ENCODE data around the gene CDK19. TPM values are rescaled to one million over a fixed set of nuclear protein-coding genes. Genes with fewer than 3 reads are reported as not detected.

Gene CDK19
- total RNA-seq, 1 donor from 2014 or later: 41.6 TPM

DNA sequence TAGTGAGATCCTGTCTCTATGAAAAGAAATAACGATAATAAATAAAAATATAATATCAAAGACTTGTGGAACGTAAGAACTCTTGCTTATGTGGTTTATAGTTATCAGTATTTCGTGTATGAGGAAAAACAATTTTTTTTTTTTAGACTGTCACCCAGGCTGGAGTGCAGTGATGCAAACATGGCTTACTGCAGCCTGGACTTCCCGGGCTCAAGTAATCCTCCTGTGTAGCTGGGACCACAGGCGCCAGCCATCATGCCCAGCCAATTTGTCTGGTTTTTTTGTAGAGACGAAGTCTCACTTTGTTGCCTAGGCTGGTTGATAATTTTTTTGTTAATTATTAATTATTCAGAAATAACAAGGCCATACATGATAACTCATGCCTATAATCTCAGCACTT is 18.6 kb upstream of the CDK19 start:
- Mint-ChIP-seq H3K9me3 (no peaks in the 10 kb centered on the region), H3K27me3 (ENCODE audit: low read depth) (no peaks in the 10 kb centered on the region)

DNA sequence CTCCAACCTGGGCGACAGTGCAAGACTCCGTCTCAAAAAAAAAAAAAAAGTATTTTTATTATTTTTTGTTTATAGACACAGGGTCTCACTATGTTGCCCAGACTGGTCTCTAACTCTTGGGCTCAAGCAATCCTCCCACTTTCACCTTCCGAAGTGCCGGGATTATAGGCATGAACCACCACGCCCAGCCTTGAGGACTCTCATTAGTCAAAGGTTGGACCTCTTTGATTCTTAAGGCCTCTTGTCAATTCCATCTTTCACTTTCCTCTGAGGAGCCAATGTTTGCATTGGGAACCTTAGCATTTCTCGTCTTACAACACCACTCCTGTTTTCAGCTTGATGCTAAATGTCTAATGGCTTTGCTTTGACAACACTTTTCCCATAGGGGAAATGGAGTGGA is 16.1 kb upstream of the CDK19 start:
- no peak for DNase-seq (ENCODE audit: low spot score in 2 of 2, unreplicated experiment in 2 of 2)
- H3K4me3 Mint-ChIP-seq: no peak overlapping the region
- TF ChIP-seq, protein P1, sequence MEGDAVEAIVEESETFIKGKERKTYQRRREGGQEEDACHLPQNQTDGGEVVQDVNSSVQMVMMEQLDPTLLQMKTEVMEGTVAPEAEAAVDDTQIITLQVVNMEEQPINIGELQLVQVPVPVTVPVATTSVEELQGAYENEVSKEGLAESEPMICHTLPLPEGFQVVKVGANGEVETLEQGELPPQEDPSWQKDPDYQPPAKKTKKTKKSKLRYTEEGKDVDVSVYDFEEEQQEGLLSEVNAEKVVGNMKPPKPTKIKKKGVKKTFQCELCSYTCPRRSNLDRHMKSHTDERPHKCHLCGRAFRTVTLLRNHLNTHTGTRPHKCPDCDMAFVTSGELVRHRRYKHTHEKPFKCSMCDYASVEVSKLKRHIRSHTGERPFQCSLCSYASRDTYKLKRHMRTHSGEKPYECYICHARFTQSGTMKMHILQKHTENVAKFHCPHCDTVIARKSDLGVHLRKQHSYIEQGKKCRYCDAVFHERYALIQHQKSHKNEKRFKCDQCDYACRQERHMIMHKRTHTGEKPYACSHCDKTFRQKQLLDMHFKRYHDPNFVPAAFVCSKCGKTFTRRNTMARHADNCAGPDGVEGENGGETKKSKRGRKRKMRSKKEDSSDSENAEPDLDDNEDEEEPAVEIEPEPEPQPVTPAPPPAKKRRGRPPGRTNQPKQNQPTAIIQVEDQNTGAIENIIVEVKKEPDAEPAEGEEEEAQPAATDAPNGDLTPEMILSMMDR (IDR thresholded peaks at IDR 0.05; ENCODE audit: unreplicated experiment): no peak
- H3K27ac Mint-ChIP-seq: no peak overlapping the region
- H3K36me3 Mint-ChIP-seq: no peaks in the 10 kb centered on the region
- H3K9me3 Mint-ChIP-seq: no peaks in the 10 kb centered on the region
- no peaks in the 10 kb centered on the region for H3K4me1 Mint-ChIP-seq
- no peaks in the 10 kb centered on the region for H3K27me3 Mint-ChIP-seq (ENCODE audit: low read depth)

More for the DNA sequence above, 18.6 kb upstream of the CDK19 start:
- no peak overlapping the region for H3K27ac Mint-ChIP-seq
- TF ChIP-seq, protein P1 (IDR thresholded peaks at IDR 0.05; ENCODE audit: unreplicated experiment): no peak
- H3K4me1 Mint-ChIP-seq: no peaks in the 10 kb centered on the region
- H3K36me3 Mint-ChIP-seq: no peaks in the 10 kb centered on the region
- no peak for DNase-seq (ENCODE audit: low spot score in 2 of 2, unreplicated experiment in 2 of 2)
- H3K4me3 Mint-ChIP-seq: no peak overlapping the region

DNA sequence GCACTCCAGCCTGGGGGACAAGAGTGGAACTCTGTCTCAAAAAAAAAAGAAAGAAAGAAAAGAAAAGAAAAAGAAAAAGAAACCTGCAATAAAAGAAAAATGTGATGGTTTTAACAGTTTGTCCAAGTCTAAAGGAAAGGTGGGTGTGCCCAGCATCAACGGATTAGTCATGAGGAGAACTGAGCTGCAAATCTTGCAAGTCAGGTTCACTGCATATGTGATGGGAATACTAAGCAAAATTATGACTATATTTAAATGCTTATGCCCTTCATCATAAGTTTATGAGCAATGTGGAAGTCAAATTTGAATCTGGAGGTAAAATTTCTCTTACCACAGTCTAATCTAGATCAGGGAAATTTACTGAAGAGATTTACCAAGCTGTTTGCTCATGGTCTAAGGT is 13.1 kb upstream of the CDK19 start:
- TF ChIP-seq, protein P1 (IDR thresholded peaks at IDR 0.05; ENCODE audit: unreplicated experiment): no peak
- Mint-ChIP-seq H3K27ac (no peak overlapping the region), H3K9me3 (no peaks in the 10 kb centered on the region), H3K4me1 (no peaks in the 10 kb centered on the region), H3K4me3 (no peak overlapping the region), H3K27me3 (ENCODE audit: low read depth) (no peaks in the 10 kb centered on the region), H3K36me3 (no peaks in the 10 kb centered on the region)
- no peak for DNase-seq (ENCODE audit: low spot score in 2 of 2, unreplicated experiment in 2 of 2)

DNA sequence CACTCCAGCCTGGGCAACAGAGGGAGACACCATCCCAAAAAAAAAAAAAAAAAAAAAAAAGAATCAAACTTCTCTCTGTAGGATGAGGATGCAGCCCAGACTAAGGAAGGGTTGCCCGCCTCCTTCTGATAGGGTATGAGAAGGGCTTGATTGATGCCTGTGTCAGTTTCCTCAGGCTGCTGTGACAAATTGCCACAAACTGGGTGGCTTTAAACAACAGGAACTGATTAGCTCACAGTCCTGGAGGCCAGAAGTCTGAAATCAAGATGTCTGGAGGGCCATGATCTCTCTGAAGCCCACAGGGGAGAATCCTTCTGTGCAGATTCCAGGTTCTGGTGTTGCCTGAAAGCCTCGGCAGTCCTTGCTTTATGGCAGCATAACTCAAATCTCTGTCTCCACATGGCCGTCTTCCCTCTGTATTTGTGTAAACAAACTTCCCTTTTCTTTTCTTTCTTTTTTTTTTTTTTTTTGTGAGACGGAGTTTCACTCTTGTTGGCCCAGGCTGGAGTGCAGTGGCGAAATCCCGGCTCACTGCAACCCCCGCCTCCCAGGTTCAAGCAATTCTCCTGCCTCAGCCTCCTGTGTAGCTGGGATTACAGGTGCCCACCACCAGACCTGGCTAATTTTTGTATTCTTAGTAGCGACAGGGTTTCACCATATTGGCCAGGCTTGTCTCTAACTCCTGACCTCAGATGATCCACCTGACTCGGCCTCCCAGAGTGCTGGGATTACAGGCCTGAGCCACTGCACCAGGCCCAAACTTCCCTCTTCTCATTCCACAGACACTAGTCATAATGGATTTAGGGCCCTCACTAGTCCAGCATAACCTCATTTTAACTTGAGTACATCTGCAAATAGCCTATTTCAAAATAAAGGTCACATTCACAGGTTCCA is 11.2 kb upstream of the CDK19 start:
- Mint-ChIP-seq H3K27ac (no peak overlapping the region), H3K36me3 (no peaks in the 10 kb centered on the region), H3K9me3 (no peaks in the 10 kb centered on the region), H3K27me3 (ENCODE audit: low read depth) (no peaks in the 10 kb centered on the region), H3K4me1 (no peaks in the 10 kb centered on the region), H3K4me3 (no peak overlapping the region)
- DNase-seq (ENCODE audit: low spot score in 2 of 2, unreplicated experiment in 2 of 2): no peak
- TF ChIP-seq, protein P1 (IDR thresholded peaks at IDR 0.05; ENCODE audit: unreplicated experiment): no peak

DNA sequence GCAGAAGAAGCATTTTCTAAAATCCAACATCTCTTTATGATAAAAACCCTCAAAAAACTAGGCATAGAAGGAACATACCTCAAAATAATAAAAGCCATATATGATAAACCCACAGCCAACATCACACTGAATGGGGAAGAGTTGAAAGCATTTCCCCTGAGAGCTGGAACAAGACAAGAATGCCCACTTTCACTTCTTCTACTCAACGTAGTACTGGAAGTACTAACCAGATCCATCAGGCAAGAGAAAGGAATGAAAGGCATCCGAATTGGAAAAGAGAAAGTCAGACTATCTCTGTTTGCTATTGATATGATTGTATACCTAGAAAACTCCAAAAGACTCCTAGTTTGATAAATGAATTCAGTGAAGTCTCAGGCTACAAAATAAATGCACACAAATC is 7.9 kb upstream of the CDK19 start:
- Mint-ChIP-seq H3K4me3 (no peak overlapping the region), H3K9me3 (no peaks in the 10 kb centered on the region), H3K4me1 (no peaks in the 10 kb centered on the region), H3K27me3 (ENCODE audit: low read depth) (no peaks in the 10 kb centered on the region), H3K36me3 (no peaks in the 10 kb centered on the region), H3K27ac (no peak overlapping the region)
- TF ChIP-seq, protein P1 (IDR thresholded peaks at IDR 0.05; ENCODE audit: unreplicated experiment): no peak
- DNase-seq (ENCODE audit: low spot score in 2 of 2, unreplicated experiment in 2 of 2): no peak

All from mesothelial cell of epicardium (in vitro differentiated cells).